ENCODE results near the gene DDC.

The DDC gene

GRCh38 chr7:50477640-50478039, 87.6 kb downstream of the DDC start:
- no peaks in the 10 kb centered on the region for H3K36me3 Mint-ChIP-seq (ENCODE audit: insufficient read depth)
- H3K4me3 Mint-ChIP-seq: no peak overlapping the region
- H3K9me3 Mint-ChIP-seq: no peaks in the 10 kb centered on the region
- DNase-seq (ENCODE audit: low spot score in 2 of 2): no peak
- no peak for ATAC-seq (replicated peaks; ENCODE audit: extremely low read depth, poor library complexity, severe bottlenecking)
- H3K27me3 Mint-ChIP-seq: peaks cover 36% of the 10 kb centered on the region
- no peaks in the 10 kb centered on the region for H3K4me1 Mint-ChIP-seq
- H3K27ac Mint-ChIP-seq (ENCODE audit: low read depth): no peak overlapping the region

- H3K4me1 Mint-ChIP-seq: no peaks in the 10 kb centered on the region
- H3K27ac Mint-ChIP-seq (ENCODE audit: low read depth): no peak overlapping the region
- no peaks in the 10 kb centered on the region for H3K9me3 Mint-ChIP-seq
- no peaks in the 10 kb centered on the region for H3K36me3 Mint-ChIP-seq (ENCODE audit: insufficient read depth)
- peaks cover 36% of the 10 kb centered on the region for H3K27me3 Mint-ChIP-seq
- no peak for DNase-seq (ENCODE audit: low spot score in 2 of 2)
- ATAC-seq (replicated peaks; ENCODE audit: extremely low read depth, poor library complexity, severe bottlenecking): no peak
- H3K4me3 Mint-ChIP-seq: no peak overlapping the region
Measured at GRCh38 chr7:50476953-50477625, 88.1 kb downstream of the DDC start.

GRCh38 chr7:50475340-50475739, 89.9 kb downstream of the DDC start:
- Mint-ChIP-seq H3K9me3 (no peaks in the 10 kb centered on the region), H3K4me1 (no peaks in the 10 kb centered on the region), H3K27ac (ENCODE audit: low read depth) (no peak overlapping the region), H3K4me3 (no peak overlapping the region), H3K27me3 (peaks cover 35% of the 10 kb centered on the region), H3K36me3 (ENCODE audit: insufficient read depth) (no peaks in the 10 kb centered on the region)
- ATAC-seq (replicated peaks; ENCODE audit: extremely low read depth, poor library complexity, severe bottlenecking) (no peak), DNase-seq (ENCODE audit: low spot score in 2 of 2) (no peak)

GRCh38 chr7:50474382-50475160, 90.6 kb downstream of the DDC start:
- Mint-ChIP-seq H3K27ac (ENCODE audit: low read depth) (no peak overlapping the region), H3K4me1 (no peaks in the 10 kb centered on the region), H3K27me3 (peaks cover 28% of the 10 kb centered on the region), H3K36me3 (ENCODE audit: insufficient read depth) (no peaks in the 10 kb centered on the region), H3K4me3 (no peak overlapping the region), H3K9me3 (no peaks in the 10 kb centered on the region)
- ATAC-seq (replicated peaks; ENCODE audit: extremely low read depth, poor library complexity, severe bottlenecking) (no peak), DNase-seq (ENCODE audit: low spot score in 2 of 2) (no peak)

GRCh38 chr7:50473531-50473930, 91.7 kb downstream of the DDC start:
- no peak for ATAC-seq (replicated peaks; ENCODE audit: extremely low read depth, poor library complexity, severe bottlenecking)
- H3K4me3 Mint-ChIP-seq: no peak overlapping the region
- no peak for DNase-seq (ENCODE audit: low spot score in 2 of 2)
- H3K27ac Mint-ChIP-seq (ENCODE audit: low read depth): no peak overlapping the region
- H3K27me3 Mint-ChIP-seq: peaks cover 20% of the 10 kb centered on the region
- H3K4me1 Mint-ChIP-seq: no peaks in the 10 kb centered on the region
- no peaks in the 10 kb centered on the region for H3K36me3 Mint-ChIP-seq (ENCODE audit: insufficient read depth)
- no peaks in the 10 kb centered on the region for H3K9me3 Mint-ChIP-seq

- no peak overlapping the region for H3K27ac Mint-ChIP-seq (ENCODE audit: low read depth)
- DNase-seq (ENCODE audit: low spot score in 2 of 2) (no peak), ATAC-seq (replicated peaks; ENCODE audit: extremely low read depth, poor library complexity, severe bottlenecking) (no peak)
- peaks cover 20% of the 10 kb centered on the region for H3K27me3 Mint-ChIP-seq
- H3K36me3 Mint-ChIP-seq (ENCODE audit: insufficient read depth): no peaks in the 10 kb centered on the region
- no peaks in the 10 kb centered on the region for H3K9me3 Mint-ChIP-seq
- no peak overlapping the region for H3K4me3 Mint-ChIP-seq
- peaks cover 9% of the 10 kb centered on the region for H3K4me1 Mint-ChIP-seq
Measured at GRCh38 chr7:50472427-50472826, 92.8 kb downstream of the DDC start.

GRCh38 chr7:50471970-50472369, 93.2 kb downstream of the DDC start:
- Mint-ChIP-seq H3K27ac (ENCODE audit: low read depth) (no peak overlapping the region), H3K36me3 (ENCODE audit: insufficient read depth) (no peaks in the 10 kb centered on the region), H3K4me1 (peaks cover 12% of the 10 kb centered on the region), H3K27me3 (peaks cover 20% of the 10 kb centered on the region), H3K9me3 (no peaks in the 10 kb centered on the region), H3K4me3 (no peak overlapping the region)
- ATAC-seq (replicated peaks; ENCODE audit: extremely low read depth, poor library complexity, severe bottlenecking) (no peak), DNase-seq (ENCODE audit: low spot score in 2 of 2) (no peak)

GRCh38 chr7:50470250-50471163, 94.7 kb downstream of the DDC start:
- ATAC-seq (replicated peaks; ENCODE audit: extremely low read depth, poor library complexity, severe bottlenecking): no peak
- no peaks in the 10 kb centered on the region for H3K36me3 Mint-ChIP-seq (ENCODE audit: insufficient read depth)
- H3K4me1 Mint-ChIP-seq: peaks cover 12% of the 10 kb centered on the region

GRCh38 chr7:50469181-50469580, 96.0 kb downstream of the DDC start:
- H3K4me1 Mint-ChIP-seq: peaks cover 12% of the 10 kb centered on the region
- H3K27ac Mint-ChIP-seq (ENCODE audit: low read depth): no peak overlapping the region
- no peaks in the 10 kb centered on the region for H3K9me3 Mint-ChIP-seq
- DNase-seq (ENCODE audit: low spot score in 2 of 2) (no peak), ATAC-seq (replicated peaks; ENCODE audit: extremely low read depth, poor library complexity, severe bottlenecking) (no peak)
- peaks cover 9% of the 10 kb centered on the region for H3K27me3 Mint-ChIP-seq
- no peaks in the 10 kb centered on the region for H3K36me3 Mint-ChIP-seq (ENCODE audit: insufficient read depth)
- H3K4me3 Mint-ChIP-seq: no peak overlapping the region

More at GRCh38 chr7:50470250-50471163, 94.7 kb downstream of the DDC start:
- Mint-ChIP-seq H3K4me3 (no peak overlapping the region), H3K27ac (ENCODE audit: low read depth) (no peak overlapping the region), H3K9me3 (no peaks in the 10 kb centered on the region), H3K27me3 (peaks cover 9% of the 10 kb centered on the region)
- DNase-seq (ENCODE audit: low spot score in 2 of 2): no peak

GRCh38 chr7:50467817-50468610, 97.2 kb downstream of the DDC start:
- peak; percentile 59 to 65 for DNase-seq (ENCODE audit: low spot score in 2 of 2)
- peak; percentile 92 for ATAC-seq (replicated peaks; ENCODE audit: extremely low read depth, poor library complexity, severe bottlenecking)
- H3K4me3 Mint-ChIP-seq: peak overlapping the region; percentile 45
- H3K36me3 Mint-ChIP-seq (ENCODE audit: insufficient read depth): no peaks in the 10 kb centered on the region
- peaks cover 12% of the 10 kb centered on the region for H3K4me1 Mint-ChIP-seq
- no peaks in the 10 kb centered on the region for H3K27me3 Mint-ChIP-seq
- no peaks in the 10 kb centered on the region for H3K9me3 Mint-ChIP-seq
- no peak overlapping the region for H3K27ac Mint-ChIP-seq (ENCODE audit: low read depth)

GRCh38 chr7:50466815-50467585, 98.2 kb downstream of the DDC start:
- Mint-ChIP-seq H3K9me3 (no peaks in the 10 kb centered on the region), H3K27ac (ENCODE audit: low read depth) (no peak overlapping the region), H3K4me3 (peak overlapping the region; percentile 45), H3K27me3 (no peaks in the 10 kb centered on the region), H3K4me1 (peaks cover 12% of the 10 kb centered on the region), H3K36me3 (ENCODE audit: insufficient read depth) (no peaks in the 10 kb centered on the region)
- DNase-seq (ENCODE audit: low spot score in 2 of 2) (no peak), ATAC-seq (replicated peaks; ENCODE audit: extremely low read depth, poor library complexity, severe bottlenecking) (no peak)
